GM13977 (cell line): Measurements from ENCODE around the gene ELAVL2.

Experiments
- DNase-seq: peaks from one replicate; pipeline ENCODE4 v3.0.0; 2012; ENCODE audit warnings: low spot score
- CTCF ChIP-seq: IDR thresholded peaks from 2 replicates; pipeline ENCODE4 v1.5.1; 2012; ENCODE audit warnings: mild to moderate bottlenecking, control low read depth; ENCODE audit not compliant: insufficient read depth; ENCODE audit errors: extremely low read depth, missing control alignments
- in situ Hi-C: fragments of 300-500 bp; cut with MboI; formaldehyde crosslinking; loops from one replicate; pipeline ENCODE4 v1.12.0; 2022; ENCODE audit warnings: low sequenced_read_pairs, low pct_unique_long_range_greater_than_20kb, mixed read lengths, inconsistent platforms; ENCODE audit not compliant: unreplicated experiment

ELAVL2 gene

GRCh38 chr9:23643656-23644258 lies 182.3 kb downstream of the ELAVL2 start:
- in situ Hi-C loops, result no loop called here
- DNase-seq, result no peak
- no peak for TF ChIP-seq CTCF
